HG03432 (cell line): ENCODE results near the gene ZDHHC24.

Experiments
- ATAC-seq: cut with Tn5 transposase; IDR thresholded peaks from one replicate; pipeline ENCODE4 v1.9.1; 2021; ENCODE audit warnings: mild to moderate bottlenecking, moderate library complexity; ENCODE audit not compliant: unreplicated experiment

The ZDHHC24 gene

DNA sequence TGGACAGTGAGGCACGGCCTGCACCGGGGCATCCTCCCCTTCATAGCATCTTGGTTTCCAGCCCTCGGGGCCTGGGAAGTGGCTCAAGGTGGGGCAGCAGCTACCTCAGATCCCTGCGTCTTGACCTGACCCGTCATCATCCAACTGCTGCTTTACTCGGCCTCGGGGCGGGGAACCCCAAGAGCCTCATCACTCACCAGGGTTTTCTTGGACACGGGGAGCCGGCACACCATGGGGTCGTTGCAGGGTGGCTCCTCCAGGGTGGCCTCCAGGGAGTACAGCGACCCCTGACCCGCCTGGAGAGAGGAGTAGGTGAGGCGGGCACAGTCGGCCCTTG is 21.9 kb upstream of the ZDHHC24 start:
- no peak for ATAC-seq

DNA sequence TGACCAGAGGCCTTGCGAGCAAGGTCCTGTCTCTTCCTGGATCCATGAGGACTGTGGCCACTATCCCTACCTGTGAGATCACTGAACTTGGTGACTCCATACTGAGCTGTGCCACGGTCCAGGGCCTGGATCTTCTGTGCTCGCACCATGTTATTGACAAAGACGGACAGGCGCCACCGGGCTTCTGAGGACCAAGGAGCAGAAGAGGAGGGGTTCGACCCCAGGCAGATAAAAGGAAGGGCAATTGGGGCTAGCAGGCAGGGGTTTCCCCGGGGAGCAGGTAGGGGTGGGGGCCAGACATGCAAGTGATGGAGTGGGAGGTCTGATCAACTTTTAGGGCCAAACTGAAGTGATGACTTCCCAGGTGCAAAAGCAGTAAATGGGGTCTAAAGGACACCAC is 20.4 kb upstream of the ZDHHC24 start:
- ATAC-seq = no peak

DNA sequence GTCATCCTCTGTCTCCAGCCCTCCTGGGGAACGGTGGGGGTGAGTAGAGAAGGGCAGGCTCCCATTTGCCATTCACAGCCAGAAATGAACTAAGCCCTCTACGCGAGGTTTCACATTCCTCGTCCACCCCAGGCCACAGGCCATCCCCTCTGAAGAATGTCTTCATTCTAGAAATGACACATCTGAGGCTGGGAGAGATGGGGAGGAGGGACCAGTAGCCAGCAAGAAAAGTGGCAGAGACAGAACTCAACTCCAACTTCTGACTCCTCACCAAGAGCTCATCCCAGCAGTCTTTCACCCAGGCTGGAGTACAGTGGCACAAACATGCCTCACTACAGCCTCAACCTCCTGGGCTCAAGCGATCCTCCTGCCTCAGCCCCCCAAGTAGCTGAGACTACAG is 19.1 kb upstream of the ZDHHC24 start:
- ATAC-seq = no peak

DNA sequence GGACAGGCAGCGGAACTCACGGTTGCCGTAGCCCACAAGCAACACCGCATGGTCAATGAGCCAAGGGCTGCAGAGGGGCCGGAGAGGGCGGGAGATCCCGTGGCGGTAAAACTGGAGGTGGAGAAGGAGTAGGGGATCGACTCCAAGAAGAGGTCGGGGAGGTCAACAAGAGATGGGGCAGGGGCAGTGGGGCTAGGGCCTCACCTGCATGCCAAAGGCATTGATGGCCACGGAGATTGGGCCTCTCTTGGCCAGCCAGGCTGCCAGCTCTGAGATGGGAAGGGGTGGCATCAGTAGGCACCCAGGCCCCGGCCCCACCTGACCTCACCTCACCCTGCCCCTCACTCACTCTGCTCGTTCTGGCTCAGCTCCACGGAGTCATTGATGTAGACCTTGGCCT is 18.7 kb upstream of the ZDHHC24 start:
- ATAC-seq = no peak

DNA sequence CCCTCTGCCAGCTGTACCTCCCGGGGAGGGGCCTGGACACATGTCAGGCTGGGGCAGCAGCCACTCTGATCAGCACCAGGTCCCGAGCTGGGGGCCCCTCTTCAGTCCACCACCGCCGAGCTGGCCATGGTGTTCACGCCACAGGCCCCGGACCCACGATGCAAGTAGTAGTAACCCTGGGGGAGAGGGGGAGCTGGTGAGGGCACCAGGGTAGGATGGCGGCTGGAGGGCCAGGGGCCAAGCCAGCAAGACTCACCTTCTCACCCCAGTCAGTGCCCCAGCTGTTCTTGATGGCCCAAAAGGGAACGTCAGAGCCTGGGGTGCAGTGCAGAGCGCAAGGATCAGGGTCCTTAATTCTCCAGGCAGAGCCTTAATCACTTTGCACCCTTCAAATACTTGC is 18.0 kb upstream of the ZDHHC24 start:
- ATAC-seq = no peak

DNA sequence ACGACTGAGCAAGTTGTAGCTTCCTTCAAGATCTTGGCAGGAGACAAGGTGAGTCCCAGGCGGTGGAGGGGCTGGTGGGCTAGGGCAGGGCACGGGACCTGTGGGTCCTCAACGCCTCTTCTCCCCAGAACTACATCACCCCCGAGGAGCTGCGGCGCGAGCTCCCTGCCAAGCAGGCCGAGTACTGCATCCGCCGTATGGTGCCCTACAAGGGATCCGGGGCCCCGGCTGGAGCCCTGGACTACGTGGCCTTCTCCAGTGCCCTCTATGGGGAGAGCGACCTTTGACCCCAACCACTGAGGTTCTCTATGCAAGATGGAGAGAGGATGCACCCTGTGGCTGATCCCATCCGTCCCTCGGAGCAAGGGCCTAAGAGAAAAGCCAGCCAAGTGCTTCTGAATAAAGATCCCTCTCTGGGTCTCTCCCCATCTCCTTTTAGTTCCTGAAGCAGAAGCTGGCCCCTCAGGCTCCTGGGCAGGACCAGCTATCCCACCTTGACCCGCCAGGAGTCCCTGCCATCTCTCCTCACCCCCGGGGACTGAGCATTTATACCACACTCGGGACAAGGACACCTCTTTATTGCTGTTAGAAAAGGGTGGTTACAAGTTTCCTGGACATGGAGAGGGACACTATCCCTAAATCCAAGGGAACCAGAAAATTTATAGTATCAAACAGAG is 17.2 kb upstream of the ZDHHC24 start:
- no peak for ATAC-seq

DNA sequence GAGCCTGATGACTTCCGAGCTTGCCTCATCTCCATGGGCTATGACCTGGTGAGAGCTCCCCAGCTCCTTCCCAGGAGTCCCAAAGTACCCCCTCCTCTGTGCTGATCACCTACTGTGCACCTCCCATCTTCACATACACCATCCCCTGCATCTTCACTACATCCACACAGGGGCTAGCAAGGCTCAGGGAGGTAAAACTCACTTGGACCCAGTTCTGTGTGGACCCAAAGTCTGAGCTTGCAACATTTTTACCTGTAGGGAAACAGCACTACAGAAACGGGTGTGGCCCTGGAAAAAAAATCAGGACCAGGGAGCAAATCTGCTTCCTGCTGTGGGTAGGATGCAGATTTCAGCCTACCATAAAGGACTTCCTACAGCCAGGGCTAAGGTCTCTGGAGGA is 16.4 kb upstream of the ZDHHC24 start:
- no peak for ATAC-seq

DNA sequence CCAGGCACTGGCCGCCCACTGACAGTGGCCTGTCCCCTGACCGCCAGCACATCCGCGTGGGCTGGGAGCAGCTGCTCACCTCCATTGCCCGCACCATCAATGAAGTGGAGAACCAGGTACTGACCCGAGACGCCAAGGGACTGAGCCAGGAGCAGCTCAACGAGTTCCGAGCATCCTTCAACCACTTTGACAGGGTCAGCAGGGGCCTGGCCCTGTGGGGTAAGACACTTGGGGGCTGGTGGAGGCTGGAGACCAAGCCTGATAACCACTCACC is 16.1 kb upstream of the ZDHHC24 start:
- no peak for ATAC-seq

DNA sequence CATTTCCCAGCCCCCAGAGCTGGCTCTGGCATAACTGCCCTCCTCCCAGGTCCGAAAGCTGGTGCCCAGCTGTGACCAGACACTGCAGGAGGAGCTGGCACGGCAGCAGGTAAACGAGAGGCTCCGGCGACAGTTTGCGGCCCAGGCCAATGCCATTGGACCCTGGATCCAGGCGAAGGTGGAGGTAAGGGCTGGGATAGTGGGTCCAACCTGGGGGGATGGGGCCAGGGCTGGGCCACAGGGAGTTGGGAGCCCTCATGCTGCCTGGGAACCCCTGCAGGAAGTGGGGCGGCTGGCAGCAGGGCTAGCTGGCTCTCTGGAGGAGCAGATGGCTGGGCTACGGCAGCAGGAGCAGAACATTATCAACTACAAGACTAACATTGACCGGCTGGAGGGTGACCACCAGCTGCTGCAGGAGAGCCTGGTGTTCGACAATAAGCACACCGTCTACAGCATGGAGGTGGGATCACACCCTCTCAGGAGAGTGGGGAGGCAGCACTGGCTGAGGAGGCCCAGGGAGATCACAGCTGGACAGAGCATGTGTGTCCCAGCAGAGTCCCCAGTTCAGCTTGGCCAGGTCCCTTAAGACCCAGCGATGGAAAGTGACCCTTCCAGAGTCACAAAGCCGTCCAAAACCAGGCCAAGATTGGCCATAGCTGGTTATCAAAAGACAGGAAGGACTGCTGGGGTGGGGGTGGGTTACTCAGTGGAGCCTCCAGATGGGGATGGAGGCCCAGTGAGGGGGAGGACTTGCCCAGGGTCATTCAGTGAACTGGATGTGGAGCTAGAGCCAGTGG is 15.5 kb upstream of the ZDHHC24 start:
- ATAC-seq = no peak

DNA sequence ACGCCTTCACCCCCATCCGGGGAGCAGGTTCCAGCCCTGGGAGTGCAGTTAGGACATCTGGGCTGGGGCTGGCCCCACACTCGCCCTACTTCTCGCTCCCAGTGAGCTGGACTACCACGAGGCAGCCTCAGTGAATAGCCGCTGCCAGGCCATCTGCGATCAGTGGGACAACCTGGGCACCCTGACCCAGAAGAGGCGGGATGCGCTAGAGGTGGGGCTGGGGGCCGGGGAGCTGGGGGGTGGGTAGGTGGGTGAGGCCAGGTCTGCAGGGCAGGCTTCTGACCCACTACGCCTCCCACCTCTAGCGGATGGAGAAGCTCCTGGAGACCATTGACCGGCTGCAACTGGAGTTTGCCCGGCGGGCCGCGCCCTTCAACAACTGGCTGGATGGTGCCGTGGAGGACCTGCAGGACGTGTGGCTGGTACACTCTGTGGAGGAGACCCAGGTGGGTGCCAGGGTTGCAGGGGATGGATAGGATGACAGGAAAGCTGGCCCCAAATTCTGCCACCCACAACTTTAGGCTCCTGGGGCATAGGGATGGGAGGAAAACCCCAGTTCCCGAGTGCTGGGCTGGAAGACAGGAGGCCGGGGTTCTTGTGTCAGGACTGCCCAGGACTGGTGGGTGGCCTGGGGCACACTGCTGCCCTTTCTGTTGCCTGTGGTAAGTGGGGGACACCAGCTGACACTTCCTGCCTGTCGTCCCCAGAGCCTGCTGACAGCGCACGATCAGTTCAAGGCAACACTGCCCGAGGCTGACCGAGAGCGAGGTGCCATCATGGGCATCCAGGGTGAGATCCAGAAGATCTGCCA is 14.2 kb upstream of the ZDHHC24 start:
- no peak for ATAC-seq

DNA sequence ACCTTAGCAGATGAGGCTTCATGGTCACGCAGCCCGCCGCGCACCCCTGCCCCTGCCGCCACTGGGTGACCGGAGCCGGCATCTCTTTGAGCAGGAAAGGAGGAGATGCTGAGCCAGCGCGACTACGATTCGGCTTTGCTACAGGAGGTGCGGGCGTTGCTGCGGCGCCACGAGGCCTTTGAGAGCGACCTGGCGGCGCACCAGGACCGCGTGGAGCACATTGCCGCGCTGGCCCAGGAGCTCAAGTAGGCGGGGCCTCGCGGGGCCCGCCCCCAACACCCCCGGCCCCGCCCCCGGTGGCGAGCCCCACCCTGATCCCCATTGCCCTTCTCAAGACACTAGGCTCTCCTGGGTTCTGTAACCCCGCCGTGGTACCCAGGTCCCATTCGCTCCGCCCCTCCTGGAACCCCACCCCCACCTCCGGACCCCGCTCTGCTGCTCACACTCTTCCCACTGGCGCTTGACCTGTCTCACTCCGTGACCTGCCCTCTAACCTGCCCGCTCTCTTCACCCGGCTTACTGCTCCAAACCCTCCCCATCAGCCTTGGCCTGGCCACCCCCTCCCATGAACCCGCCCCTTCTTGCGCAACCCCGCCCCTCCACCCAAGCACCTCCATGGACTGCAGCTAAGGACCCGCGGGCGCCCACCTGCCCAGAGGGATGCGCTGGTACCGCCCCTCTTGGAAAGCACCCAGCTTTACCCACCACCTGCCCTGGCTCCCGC is 13.5 kb upstream of the ZDHHC24 start:
- no peak for ATAC-seq

DNA sequence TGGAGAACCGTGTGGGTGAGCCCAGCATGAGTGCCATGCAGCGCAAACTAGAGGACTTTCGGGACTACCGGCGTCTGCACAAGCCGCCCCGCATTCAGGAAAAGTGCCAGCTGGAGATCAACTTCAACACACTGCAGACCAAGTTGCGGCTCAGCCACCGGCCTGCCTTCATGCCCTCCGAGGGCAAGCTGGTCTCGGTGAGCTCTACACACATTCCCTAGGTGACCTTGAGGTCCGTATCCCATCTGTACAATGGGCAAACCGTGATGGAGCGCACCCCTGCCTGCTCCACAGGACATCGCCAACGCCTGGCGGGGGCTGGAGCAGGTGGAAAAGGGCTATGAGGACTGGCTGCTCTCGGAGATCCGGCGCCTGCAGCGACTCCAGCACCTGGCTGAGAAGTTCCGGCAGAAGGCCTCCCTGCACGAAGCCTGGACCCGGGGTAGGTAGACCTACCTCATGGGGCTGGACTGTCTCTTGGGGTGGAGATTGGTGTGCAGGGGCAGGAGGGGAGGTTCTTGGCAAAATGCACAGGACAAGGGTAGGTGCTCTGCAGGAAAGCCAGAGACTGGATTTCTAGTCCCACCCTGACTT is 12.0 kb upstream of the ZDHHC24 start:
- ATAC-seq = no peak

DNA sequence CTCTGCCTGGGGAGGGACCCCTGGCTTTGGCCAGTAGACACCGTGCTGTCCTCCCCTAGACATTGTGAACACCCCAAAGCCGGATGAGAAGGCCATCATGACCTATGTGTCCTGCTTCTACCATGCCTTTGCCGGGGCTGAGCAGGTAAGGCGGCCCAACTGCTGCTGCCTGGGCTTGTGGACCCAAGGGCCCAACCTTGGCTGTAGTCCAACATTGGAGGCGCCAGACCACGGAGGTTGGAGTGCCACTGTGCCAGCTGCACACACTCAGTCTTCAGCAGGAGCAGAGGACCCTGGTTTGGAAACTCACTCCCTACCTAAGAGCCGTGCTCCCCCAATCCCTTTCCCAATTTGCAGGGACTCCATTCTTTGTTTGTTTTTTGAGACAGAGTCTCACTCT is 10.2 kb upstream of the ZDHHC24 start:
- ATAC-seq = no peak

DNA sequence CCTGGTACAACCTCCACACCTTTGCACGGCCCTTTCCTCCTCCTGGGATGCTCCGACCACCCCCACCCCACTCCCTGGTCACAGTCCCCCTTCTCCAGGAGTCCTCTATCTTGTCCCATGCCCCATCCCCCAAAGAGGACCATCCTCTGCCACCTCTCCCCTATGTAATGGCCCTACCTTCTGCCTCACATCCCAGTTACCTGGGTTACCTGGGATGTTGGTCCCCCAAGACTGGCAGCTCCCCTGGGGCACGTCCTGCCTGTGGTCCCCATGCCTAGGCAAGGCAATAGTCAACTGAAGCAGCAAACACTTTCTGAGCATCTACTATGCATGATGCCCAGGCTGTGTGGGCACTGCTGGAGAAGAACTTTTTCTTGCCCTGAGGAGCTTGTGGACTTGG is 9.6 kb upstream of the ZDHHC24 start:
- no peak for ATAC-seq

DNA sequence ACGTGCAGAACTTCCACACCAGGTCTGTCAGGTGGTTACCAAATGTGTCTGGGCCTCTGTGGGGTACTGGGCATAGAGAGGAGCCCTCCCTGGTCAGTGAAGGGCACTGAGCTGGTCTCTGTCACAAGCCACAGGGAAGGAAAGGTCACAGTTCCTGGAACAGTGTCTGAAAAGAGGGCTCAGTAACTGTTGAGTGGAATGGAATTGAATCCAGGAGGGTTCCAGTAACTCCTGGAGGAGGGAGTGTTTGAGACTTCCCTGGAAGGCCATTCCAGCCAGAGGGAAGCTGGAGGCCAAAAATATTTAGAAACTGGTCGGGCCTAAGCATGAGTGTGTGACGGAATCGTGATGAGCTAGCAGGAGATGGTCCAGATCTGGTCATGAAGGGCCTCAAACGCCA is 8.8 kb upstream of the ZDHHC24 start:
- ATAC-seq = no peak

DNA sequence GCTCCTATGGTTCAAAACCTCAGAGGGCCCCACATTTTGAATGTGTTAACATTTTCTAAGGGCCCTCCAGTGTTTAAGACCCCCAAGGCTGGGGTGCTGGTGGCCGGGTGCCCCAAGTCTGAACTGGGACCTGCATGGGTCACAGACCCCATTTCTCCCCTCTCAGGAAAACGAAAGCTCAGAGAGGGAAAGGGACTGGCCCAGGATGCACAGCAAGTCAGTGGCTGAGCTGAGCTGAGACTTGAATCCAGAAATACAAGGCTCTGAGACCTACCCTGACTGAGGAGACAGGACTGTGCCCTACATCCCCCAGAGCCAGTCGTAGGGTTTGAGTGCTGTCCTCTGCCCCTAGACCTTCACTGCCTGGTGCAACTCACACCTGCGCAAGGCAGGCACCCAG is 5.0 kb upstream of the ZDHHC24 start:
- ATAC-seq = no peak

DNA sequence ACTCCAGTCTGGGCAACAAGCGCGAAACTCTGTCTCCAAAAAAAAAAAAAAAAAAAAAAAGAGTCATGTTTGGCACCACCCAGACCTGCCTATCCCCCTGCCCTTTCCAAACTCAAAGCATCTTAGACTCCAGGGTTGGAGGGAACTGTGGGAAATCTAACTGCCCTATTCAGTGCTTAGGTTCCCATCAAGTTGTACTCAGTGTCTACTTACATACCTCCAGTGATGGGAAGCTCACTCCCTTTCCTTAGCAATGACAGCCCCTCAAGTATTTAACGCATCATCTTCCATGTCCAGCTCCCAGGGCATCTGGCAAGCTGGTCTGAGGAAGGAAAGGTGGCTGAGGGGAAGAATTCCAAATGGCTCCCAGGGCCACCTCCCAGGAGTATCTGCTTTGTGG is 3.8 kb upstream of the ZDHHC24 start:
- ATAC-seq = no peak

DNA sequence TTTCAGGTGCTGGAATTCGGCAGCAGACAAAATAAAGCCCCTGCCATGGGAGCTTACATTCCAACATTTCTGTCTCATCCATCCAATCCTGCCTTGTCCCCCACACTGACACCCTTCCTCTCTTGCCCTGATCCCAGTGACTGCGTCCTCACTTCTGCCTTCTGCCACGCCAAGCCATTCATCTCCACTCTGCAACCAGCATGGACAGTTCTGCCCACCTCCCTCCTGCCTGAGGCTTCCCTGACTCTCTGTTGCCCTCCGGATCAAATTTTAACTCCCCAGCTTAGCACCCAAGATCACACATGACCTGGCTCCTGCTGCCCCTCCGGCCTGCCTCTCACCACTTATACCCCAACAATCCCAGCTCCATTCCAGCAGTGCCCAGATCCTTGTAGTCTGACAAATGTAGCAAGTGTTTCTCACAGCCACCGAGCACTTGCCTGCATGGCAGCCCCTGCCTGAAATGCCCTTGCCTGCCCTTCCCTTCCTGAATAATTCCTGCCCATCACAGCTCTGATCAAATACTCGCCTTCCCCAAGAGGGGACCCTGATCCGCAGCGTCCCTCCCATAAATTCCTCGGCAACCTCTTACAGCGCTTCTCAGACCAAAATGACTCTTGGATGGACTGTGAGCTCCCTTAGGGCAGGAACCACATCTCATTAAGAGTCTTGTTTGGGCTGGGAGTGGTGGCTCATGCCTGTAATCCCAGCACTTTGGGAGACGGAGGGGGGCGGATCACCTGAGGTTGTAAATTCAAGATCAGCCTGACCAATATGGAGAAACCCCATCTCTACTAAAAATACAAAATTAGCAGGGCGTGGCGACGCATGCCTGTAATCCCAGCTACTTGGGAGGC is 3.2 kb upstream of the ZDHHC24 start:
- no peak for ATAC-seq

DNA sequence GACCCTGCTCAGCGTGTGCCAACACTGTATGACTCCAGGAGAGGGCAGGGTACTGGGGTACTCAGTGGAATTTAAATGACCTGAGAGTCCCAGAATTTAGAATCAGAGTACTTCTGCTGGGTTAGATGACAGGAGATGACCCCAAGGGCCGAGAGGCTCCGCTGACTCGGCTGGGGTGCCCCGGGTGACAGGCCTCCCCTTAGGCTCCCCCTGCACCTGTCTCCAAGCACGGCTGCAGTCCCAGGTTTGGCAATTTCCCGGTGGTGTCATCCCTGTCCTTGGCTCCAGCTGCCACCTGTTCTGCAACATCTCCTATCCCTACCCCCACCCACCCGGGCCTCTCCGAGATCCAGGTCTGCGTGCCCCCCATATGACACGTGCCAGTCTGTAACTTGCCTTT is 2.2 kb upstream of the ZDHHC24 start:
- ATAC-seq = no peak

DNA sequence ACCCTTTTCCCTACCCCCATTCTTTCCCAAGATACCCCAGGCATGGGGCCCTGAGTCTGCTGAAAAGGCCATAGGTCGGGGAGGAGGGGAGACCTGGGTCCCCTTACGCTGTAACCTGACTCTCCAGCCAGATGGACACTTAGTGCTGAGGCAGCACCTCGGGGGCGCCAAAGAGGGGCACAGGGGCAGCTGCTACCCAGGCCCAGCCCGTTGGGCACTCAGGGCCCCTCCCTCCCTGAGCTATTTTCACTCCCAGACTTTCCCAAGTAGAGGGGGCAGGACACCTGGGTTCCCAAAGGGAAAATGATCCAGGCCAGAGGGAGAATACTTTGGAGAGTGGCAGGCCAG is 1.8 kb upstream of the ZDHHC24 start:
- ATAC-seq = no peak
